ENCODE results near the gene HRH3. TPM values are rescaled to one million over a fixed set of nuclear protein-coding genes. Genes with fewer than 3 reads are reported as not detected.

The HRH3 gene
- polyA plus RNA-seq, 3 donors: not detected

- WGBS (ENCODE audit: insufficient coverage): 59% methylated on average over 10 of the region's 17 CpGs
- DNase-seq: no peak
- Histone ChIP-seq H3K36me3 (replicated peaks in 1 of 2; ENCODE audit: control insufficient read depth in 1 of 2, insufficient read depth in 2 of 2, low read length in 2 of 2) (peaks cover 20 to 40% of the 10 kb centered on the region in 2 donors), H3K9me3 (replicated peaks in 1 of 2; ENCODE audit: control insufficient read depth in 1 of 2, insufficient read depth in 1 of 2, low read length in 2 of 2) (no peaks in the 10 kb centered on the region), H3K79me2 (ENCODE audit: insufficient read depth, low read length) (peaks cover 95% of the 10 kb centered on the region), H3K27ac (ENCODE audit: low read depth in 1 of 2, low read length in 2 of 2) (no peak overlapping the region), H3K4me1 (ENCODE audit: control insufficient read depth in 1 of 2, insufficient read depth in 2 of 2, low read length in 2 of 2) (peaks cover 15 to 21% of the 10 kb centered on the region in 2 donors), H3K9ac (ENCODE audit: insufficient read depth, low read length, poor library complexity, severe bottlenecking) (no peak overlapping the region), H4K20me1 (ENCODE audit: insufficient read depth, low read length) (peaks cover 99% of the 10 kb centered on the region), H3K27me3 (ENCODE audit: control insufficient read depth in 2 of 2, insufficient read depth in 2 of 2, low read length in 2 of 2) (no peaks in the 10 kb centered on the region), H2AFZ (ENCODE audit: insufficient read depth, low read depth, low read length, poor library complexity, severe bottlenecking) (no peak overlapping the region), H3K4me3 (replicated peaks in 1 of 3; ENCODE audit: low read depth in 2 of 3, low read length in 3 of 3) (no peak overlapping the region), H3K4me2 (replicated peaks; ENCODE audit: extremely low read depth, low read length, poor library complexity, severe bottlenecking) (no peak overlapping the region)
- Mint-ChIP-seq H3K4me1 (peaks cover 36% of the 10 kb centered on the region), H3K27ac (no peak overlapping the region), H3K27me3 (ENCODE audit: low read depth in 3 of 3) (peaks cover 0 to 4% (median 0%) of the 10 kb centered on the region in 3 donors), H3K4me3 (no peak overlapping the region), H3K36me3 (peaks cover 30 to 47% of the 10 kb centered on the region in 2 donors), H3K9me3 (no peaks in the 10 kb centered on the region)
- no peak for TF ChIP-seq CTCF (IDR thresholded peaks at IDR 0.05)
- intact Hi-C loops (cut with micrococcal nuclease): loop anchor here in 1 of 2 donors (5.0 kb wide), 1 partner anchor 143 kb away; the partner anchor contains the start of gene RPS21
Measured at GRCh38 chr20:62244644-62245108, 24.6 kb upstream of the HRH3 start.

GRCh38 chr20:62243906-62244515, 23.9 kb upstream of the HRH3 start:
- no peaks in the 10 kb centered on the region for H3K9me3 ChIP-seq (replicated peaks in 1 of 2; ENCODE audit: control insufficient read depth in 1 of 2, insufficient read depth in 1 of 2, low read length in 2 of 2)
- intact Hi-C loops (cut with micrococcal nuclease): loop anchor here in 1 of 2 donors (5.0 kb wide), 1 partner anchor 143 kb away; the partner anchor contains the start of gene RPS21
- H3K4me1 ChIP-seq (ENCODE audit: control insufficient read depth in 1 of 2, insufficient read depth in 2 of 2, low read length in 2 of 2): peaks cover 21 to 28% of the 10 kb centered on the region in 2 donors
- no peaks in the 10 kb centered on the region for H3K27me3 ChIP-seq (ENCODE audit: control insufficient read depth in 2 of 2, insufficient read depth in 2 of 2, low read length in 2 of 2)
- Mint-ChIP-seq H3K27ac (peak overlapping the region in 2 of 7 donors; percentile 20 to 66), H3K27me3 (ENCODE audit: low read depth in 3 of 3) (peaks cover 0 to 4% (median 0%) of the 10 kb centered on the region in 3 donors), H3K36me3 (peaks cover 30 to 47% of the 10 kb centered on the region in 2 donors), H3K9me3 (no peaks in the 10 kb centered on the region), H3K4me1 (peaks cover 40% of the 10 kb centered on the region), H3K4me3 (no peak overlapping the region)
- H2AFZ ChIP-seq (ENCODE audit: insufficient read depth, low read depth, low read length, poor library complexity, severe bottlenecking): no peak overlapping the region
- peaks cover 20 to 40% of the 10 kb centered on the region in 2 donors for H3K36me3 ChIP-seq (replicated peaks in 1 of 2; ENCODE audit: control insufficient read depth in 1 of 2, insufficient read depth in 2 of 2, low read length in 2 of 2)
- no peak for DNase-seq
- 84% methylated on average over 10 of the region's 21 CpGs for WGBS (ENCODE audit: insufficient coverage)
- peaks cover 92% of the 10 kb centered on the region for H4K20me1 ChIP-seq (ENCODE audit: insufficient read depth, low read length)
- H3K27ac ChIP-seq (ENCODE audit: low read depth in 1 of 2, low read length in 2 of 2): no peak overlapping the region
- TF ChIP-seq CTCF (IDR thresholded peaks at IDR 0.05): no peak
- no peak overlapping the region for H3K4me2 ChIP-seq (replicated peaks; ENCODE audit: extremely low read depth, low read length, poor library complexity, severe bottlenecking)
- H3K4me3 ChIP-seq (replicated peaks in 1 of 3; ENCODE audit: low read depth in 2 of 3, low read length in 3 of 3): no peak overlapping the region
- no peak overlapping the region for H3K9ac ChIP-seq (ENCODE audit: insufficient read depth, low read length, poor library complexity, severe bottlenecking)
- peaks cover 96% of the 10 kb centered on the region for H3K79me2 ChIP-seq (ENCODE audit: insufficient read depth, low read length)

Data from CD14-positive monocyte (primary cell).